Mucosa of stomach (tissue), 1 donor: ENCODE measurements around the gene ULBP1.
"Not testable (repeated sequence)": the region's sequence is repeated elsewhere in the genome, so short reads cannot be mapped to it uniquely, and the experiment has no call there.

Source experiments
- H3K27me3 ChIP-seq: one replicate; pipeline ENCODE4 v1.7.0; 2013; ENCODE audit warnings: mild to moderate bottlenecking, low read length; ENCODE audit not compliant: control insufficient read depth, insufficient read depth
- H3K36me3 ChIP-seq: one replicate; pipeline ENCODE4 v1.7.0; 2013; ENCODE audit warnings: low read length; ENCODE audit not compliant: control insufficient read depth, insufficient read depth
- H3K4me1 ChIP-seq: one replicate; pipeline ENCODE4 v1.7.0; 2013; ENCODE audit warnings: mild to moderate bottlenecking, low read length; ENCODE audit not compliant: control insufficient read depth, insufficient read depth
- H3K4me3 ChIP-seq: one replicate; pipeline ENCODE4 v1.7.0; 2013; ENCODE audit warnings: low read length
- H3K9ac ChIP-seq: one replicate; pipeline ENCODE4 v1.7.0; 2013; ENCODE audit warnings: mild to moderate bottlenecking, low read length, moderate library complexity
- H3K9me3 ChIP-seq: one replicate; pipeline ENCODE4 v1.7.0; 2013; ENCODE audit warnings: mild to moderate bottlenecking, low read length, moderate library complexity; ENCODE audit not compliant: control insufficient read depth
- donor health status: Pancreatic carcinoma.

The ULBP1 gene

DNA sequence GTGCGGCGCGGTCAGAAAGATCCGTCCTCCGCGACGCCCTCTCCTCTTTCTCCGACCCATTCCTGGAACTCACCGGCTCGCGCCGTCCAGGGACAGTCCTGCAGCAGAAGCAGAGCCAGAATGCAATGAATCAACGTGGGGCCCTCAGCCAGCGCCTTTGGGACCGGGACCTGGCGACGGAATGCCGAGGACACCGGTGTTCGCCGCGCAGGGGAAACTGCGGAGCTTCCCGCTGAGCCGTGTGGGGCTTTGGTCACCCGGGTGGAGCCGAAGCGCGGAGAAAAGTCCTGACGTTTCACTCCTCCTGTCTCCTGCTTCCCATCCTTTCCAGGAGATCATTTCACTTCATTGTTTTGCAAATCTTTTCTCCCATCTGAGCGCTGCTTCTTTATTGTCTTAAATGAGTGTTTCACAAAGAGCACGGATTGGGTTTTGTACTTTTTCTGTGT is 26.5 kb downstream of the ULBP1 start:
- Histone ChIP-seq H3K4me3 (no peak overlapping the region), H3K27me3 (peaks cover 97% of the 10 kb centered on the region), H3K36me3 (no peaks in the 10 kb centered on the region), H3K4me1 (peaks cover 13% of the 10 kb centered on the region), H3K9me3 (no peaks in the 10 kb centered on the region), H3K9ac (no peak overlapping the region)

DNA sequence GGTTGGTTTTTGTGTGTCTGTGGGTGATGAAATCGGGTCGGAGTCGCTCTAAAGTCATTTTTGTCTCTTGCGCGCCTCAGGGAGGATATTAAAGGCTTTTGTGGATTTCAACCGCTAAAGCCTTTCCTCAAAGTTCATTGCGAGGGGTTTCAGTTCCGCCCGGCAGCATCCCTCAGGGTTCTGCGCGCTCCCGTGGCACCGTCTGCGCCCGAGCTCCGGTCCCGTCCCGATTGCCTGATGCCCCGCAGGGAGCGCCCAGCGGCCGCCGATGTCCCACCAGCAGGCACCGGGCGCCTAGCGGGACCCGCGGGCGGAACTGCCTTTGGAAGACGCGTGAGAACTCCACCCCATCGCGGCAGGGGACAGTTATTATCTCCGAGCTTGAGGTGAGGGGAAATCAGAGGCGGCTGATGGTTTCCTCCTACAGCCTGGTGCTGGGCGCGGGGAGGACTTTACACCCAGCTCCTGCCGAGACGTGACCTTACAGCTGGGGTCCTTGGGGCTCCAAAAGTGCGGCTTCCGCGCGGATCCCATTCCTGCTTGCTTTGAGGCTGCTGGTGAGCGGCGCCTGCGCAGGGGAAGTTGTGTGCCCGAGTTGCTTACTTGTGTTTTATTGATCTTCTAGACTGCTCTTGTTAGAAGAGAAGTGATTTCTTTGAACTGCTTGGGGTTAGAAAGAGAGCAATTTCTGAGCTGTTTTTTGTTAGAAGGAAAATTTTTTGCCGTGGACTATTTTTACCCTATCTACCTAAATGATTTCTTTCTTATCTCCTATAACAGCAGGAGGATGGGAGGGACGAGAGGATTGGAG is 27.1 kb downstream of the ULBP1 start:
- Histone ChIP-seq H3K36me3 (no peaks in the 10 kb centered on the region), H3K27me3 (peaks cover 97% of the 10 kb centered on the region), H3K9ac (no peak overlapping the region), H3K9me3 (no peaks in the 10 kb centered on the region), H3K4me1 (peaks cover 13% of the 10 kb centered on the region), H3K4me3 (no peak overlapping the region)

DNA sequence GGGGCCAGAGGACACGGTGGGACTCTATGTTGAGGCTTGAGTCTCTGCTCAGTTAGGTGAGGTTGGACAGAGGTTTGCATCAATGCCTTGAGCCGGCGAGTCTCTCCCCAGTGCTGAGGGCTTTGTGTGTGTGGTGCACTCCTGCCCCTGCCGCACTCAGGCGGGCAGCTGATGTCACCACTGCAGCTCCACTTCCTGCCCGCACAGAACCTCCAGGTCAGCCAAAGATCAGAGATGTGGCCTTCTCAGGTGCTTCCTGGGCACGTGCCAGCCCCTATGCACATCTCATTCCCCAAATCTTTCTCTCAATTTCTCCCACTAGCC is 27.7 kb downstream of the ULBP1 start:
- peaks cover 97% of the 10 kb centered on the region for H3K27me3 ChIP-seq
- not testable (repeated sequence) for H3K4me3 ChIP-seq
- peaks cover 13% of the 10 kb centered on the region for H3K4me1 ChIP-seq

DNA sequence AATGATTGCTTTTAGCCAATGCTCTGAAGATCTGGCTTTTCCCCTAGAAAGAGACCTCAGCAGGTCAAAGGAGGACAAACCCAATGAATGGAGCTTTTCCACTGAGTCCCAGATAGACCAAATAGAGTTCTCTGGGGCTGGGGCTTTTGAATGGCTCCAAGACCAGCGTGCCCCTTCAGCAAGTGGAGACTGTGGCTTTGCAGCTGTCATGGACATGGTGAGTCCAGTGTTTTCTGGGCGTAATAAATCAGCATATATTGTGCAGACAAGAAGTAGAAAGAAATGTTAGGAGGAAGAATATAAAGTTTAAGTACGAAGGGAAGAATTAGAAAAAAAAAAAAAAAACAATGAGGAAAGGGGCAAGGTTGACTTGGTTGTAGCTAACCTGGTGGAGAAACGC is 28.1 kb downstream of the ULBP1 start:
- Histone ChIP-seq H3K27me3 (peaks cover 95% of the 10 kb centered on the region), H3K36me3 (no peaks in the 10 kb centered on the region), H3K4me1 (peaks cover 13% of the 10 kb centered on the region), H3K9me3 (no peaks in the 10 kb centered on the region), H3K9ac (no peak overlapping the region), H3K4me3 (no peak overlapping the region)

More for the DNA sequence above, 27.7 kb downstream of the ULBP1 start:
- H3K9me3 ChIP-seq, H3K36me3 ChIP-seq, H3K9ac ChIP-seq: not testable (repeated sequence)

DNA sequence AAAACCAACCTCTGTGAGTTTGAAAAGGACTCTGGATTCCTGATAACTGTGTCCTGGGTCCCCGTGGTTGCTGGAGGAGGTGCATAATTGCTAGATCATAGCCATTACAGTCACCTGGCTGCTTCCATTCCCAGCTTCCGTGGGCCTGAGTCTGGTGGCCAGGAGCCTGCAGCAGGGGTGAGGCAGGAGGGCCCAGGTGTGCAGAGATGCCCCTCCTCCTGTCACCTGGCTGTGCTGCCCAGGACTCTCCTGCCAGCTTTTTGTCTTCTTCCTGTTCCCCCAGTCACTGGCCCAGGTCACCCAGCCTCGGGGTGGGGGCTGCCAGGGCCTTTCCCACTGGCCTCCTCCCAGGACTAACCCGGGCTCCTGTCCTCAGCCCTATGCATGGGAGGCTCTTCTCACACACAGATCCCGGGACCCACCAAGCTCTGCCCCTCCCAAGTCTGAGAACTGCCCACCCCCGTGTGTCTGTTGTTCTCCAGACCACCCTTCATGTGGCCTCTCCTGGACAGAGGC is 31.6 kb downstream of the ULBP1 start:
- Histone ChIP-seq H3K9ac (no peak overlapping the region), H3K9me3 (no peaks in the 10 kb centered on the region), H3K27me3 (peaks cover 73% of the 10 kb centered on the region), H3K4me1 (peaks cover 3% of the 10 kb centered on the region), H3K36me3 (no peaks in the 10 kb centered on the region), H3K4me3 (no peak overlapping the region)

DNA sequence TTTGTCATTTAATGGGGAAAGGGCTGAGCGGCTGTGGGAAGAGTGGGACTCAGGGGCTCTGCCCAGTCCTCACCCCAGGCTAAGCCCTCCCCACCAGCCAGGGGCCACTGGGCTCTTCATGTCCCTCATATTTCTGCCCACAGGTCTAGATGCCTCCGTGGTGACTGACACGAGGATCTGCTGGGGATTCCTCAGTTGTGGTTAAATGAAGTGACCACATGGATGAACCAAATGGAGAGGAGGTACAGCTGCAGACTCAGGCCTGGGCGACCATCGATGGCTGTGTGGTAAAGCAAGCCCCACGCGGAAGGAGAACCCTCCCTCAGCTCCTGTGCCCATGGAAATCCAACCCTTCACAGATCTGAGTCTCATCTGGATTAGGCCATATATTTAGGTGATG is 32.2 kb downstream of the ULBP1 start:
- Histone ChIP-seq H3K4me1 (no peaks in the 10 kb centered on the region), H3K9me3 (no peaks in the 10 kb centered on the region), H3K4me3 (no peak overlapping the region), H3K27me3 (peaks cover 66% of the 10 kb centered on the region), H3K9ac (no peak overlapping the region), H3K36me3 (no peaks in the 10 kb centered on the region)

DNA sequence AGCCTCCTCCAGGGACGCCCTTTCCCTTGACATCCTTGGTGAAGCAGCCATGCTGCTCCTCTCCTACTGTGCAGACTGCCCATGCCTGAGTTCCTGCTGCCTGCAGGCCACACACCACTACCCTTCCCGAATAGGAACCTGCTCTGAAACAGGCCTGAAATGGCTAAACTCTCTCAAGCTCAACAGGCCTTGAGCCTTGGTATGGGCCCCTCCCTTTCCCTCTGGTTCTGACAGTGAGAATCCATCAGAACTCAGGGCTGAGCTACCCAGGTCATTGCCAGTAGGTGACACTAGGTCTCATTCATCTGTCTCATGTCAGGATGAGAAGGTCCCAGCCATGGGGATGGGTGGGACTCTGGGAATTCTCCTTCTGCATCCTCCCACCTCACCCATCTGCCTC is 35.9 kb downstream of the ULBP1 start:
- H3K36me3 ChIP-seq, result no peaks in the 10 kb centered on the region
- no peak overlapping the region for H3K4me3 ChIP-seq
- H3K4me1 ChIP-seq, result peaks cover 4% of the 10 kb centered on the region
- H3K27me3 ChIP-seq, result peaks cover 44% of the 10 kb centered on the region
- no peaks in the 10 kb centered on the region for H3K9me3 ChIP-seq
- H3K9ac ChIP-seq, result no peak overlapping the region

DNA sequence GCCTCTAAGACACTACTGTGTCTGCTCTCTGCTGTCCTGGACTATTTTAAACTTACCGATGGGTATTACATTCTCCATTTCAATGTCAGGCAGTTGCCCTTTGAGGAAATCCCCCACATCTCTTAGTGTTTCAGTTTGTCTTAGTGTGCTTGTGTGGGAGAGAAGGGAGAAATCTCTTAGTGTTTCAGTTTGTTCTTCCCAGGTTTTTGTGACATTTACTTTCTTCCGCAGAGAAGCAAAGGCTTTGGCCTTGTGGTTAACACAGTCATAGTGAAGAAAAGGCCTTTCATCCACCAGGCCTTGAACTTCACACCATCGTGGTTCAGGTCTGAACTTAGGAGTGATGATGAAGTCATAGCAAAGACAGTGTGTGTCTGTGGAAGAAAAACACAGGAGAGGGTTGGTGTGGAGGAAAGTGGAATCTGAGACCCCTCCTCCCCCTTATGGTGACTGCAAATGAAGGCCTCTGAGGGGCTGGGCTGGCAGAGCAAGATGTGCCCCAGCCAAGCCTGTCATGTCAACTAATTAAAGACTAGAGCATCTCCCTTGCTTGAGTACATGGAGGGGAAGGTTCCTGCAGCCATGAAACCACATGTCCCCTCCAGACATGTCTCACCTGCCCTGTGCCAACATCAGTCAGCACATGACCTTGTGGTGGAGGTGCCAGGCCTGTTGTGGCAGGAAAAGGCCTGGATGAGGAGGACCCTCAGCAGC is 37.7 kb downstream of the ULBP1 start:
- Histone ChIP-seq H3K4me1 (peaks cover 14% of the 10 kb centered on the region), H3K36me3 (no peaks in the 10 kb centered on the region), H3K9ac (no peak overlapping the region), H3K9me3 (no peaks in the 10 kb centered on the region), H3K27me3 (peaks cover 44% of the 10 kb centered on the region), H3K4me3 (no peak overlapping the region)

DNA sequence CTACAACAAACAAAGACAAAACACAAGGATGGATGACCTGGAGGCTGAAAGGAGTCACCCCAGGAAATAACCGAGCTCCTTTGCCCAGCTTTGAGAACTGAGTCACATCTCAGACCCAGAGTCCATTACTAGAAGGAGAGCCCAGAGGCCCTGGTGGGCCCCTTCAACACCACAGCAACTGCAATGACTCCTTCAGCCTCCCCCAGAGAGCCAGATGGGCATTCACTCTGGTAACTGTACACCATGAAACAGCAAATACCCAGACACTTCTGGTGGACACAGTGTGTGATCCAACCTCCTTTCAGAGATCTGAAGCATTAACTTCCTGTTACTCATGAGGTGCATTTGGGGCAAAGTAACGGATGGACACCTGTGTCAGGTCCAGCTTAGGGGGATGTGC is 39.0 kb downstream of the ULBP1 start:
- H3K27me3 ChIP-seq, result peaks cover 42% of the 10 kb centered on the region
- H3K4me3 ChIP-seq, result no peak overlapping the region
- H3K36me3 ChIP-seq, result no peaks in the 10 kb centered on the region
- peaks cover 14% of the 10 kb centered on the region for H3K4me1 ChIP-seq
- H3K9ac ChIP-seq, result no peak overlapping the region
- no peaks in the 10 kb centered on the region for H3K9me3 ChIP-seq

DNA sequence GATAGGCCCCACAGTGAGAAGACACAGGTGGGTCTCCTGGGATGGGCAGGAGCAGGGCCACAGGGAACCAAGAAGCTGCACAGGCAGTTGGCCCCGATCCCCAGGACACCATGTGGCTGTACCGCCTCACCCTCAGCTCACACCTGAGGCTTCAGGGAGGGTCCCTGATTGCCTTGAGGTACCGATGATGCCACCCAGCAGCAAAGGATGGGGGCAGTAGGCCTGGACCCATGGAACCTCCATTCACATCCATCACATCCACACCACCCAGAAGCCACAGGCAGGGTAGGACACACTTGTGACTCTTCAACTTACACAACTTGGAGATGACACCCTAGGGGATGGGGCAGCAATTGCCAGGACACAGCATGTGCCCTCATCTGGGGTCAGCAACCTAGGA is 39.9 kb downstream of the ULBP1 start:
- not testable (repeated sequence) for H3K9me3 ChIP-seq, H3K4me3 ChIP-seq, H3K9ac ChIP-seq, H3K36me3 ChIP-seq
- H3K27me3 ChIP-seq, result peaks cover 46% of the 10 kb centered on the region
- peaks cover 17% of the 10 kb centered on the region for H3K4me1 ChIP-seq

DNA sequence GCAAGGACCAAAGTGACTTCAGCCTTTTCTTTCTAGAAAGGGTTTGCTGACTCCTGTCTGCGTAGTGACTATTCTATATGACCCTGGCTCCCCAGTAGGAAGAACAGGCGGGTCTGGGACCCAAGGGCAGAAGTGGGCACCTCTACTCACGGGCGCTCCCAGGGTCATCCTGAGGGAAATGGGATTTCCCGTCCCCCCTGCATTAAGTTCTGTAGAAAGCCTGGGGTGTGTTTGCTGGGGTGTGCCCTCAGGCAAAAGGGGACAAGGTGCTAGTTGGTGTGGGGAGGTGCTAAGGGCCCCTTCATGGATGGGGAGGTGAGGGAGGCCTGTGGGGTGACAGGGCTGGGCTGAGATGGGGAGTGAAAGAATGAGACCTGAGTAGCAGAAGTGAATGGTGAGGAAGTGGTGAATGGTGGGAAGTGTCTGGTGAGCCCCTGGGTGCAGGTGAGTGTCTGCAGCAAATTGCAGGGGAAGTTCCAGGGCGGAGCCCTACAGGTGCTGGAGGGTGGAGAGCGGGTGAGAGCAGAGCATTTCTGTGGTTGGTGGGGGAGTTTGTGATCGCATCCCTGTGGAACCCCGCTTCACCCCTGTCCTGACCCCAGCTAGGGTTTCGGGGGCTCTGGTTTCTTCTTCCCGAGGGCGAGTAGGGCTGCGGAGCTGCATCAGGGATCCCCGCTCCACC is 40.5 kb downstream of the ULBP1 start:
- Histone ChIP-seq H3K36me3 (no peaks in the 10 kb centered on the region), H3K27me3 (peaks cover 52% of the 10 kb centered on the region), H3K4me3 (peak overlapping the region; percentile 36), H3K9ac (peak overlapping the region; percentile 15), H3K4me1 (peaks cover 19% of the 10 kb centered on the region), H3K9me3 (no peaks in the 10 kb centered on the region)
